Measurements from ENCODE around the gene ZNF385D. TPM values are rescaled to one million over a fixed set of nuclear protein-coding genes. Genes with fewer than 3 reads are reported as not detected.

ZNF385D gene
- total RNA-seq, 1 donor from 2014 or later = not detected

DNA sequence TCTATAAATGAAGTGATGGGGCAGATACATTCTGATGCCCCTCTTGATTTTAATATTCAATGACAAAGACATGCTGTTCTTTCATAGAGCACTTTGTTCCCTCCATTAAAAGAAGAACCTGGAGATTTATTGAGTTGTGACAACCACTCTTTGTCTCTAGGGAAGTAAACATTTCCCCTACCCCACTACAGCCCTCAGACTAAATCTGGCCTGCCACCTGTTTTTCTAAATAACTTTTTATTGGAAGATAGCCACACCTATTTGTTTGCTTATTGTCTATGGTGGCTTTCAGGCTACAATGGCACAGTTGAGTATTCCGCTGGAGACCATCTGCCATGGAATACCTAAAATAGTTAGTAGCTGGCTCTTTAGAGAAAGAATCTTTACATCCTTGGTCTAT lies 41.2 kb upstream of the ZNF385D start:
- TF ChIP-seq, protein P1, sequence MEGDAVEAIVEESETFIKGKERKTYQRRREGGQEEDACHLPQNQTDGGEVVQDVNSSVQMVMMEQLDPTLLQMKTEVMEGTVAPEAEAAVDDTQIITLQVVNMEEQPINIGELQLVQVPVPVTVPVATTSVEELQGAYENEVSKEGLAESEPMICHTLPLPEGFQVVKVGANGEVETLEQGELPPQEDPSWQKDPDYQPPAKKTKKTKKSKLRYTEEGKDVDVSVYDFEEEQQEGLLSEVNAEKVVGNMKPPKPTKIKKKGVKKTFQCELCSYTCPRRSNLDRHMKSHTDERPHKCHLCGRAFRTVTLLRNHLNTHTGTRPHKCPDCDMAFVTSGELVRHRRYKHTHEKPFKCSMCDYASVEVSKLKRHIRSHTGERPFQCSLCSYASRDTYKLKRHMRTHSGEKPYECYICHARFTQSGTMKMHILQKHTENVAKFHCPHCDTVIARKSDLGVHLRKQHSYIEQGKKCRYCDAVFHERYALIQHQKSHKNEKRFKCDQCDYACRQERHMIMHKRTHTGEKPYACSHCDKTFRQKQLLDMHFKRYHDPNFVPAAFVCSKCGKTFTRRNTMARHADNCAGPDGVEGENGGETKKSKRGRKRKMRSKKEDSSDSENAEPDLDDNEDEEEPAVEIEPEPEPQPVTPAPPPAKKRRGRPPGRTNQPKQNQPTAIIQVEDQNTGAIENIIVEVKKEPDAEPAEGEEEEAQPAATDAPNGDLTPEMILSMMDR (IDR thresholded peaks at IDR 0.05) = no peak
- no peaks in the 10 kb centered on the region for H3K27me3 Mint-ChIP-seq
- H3K36me3 Mint-ChIP-seq (ENCODE audit: low read depth) = no peaks in the 10 kb centered on the region
- H3K4me1 Mint-ChIP-seq = no peaks in the 10 kb centered on the region
- no peak overlapping the region for H3K27ac Mint-ChIP-seq
- intact Hi-C loops (cut with micrococcal nuclease) = no loop called here
- ATAC-seq (ENCODE audit: low read depth) = no peak
- CTCF ChIA-PET = no interaction called here
- POLR2A ChIA-PET = no interaction called here
- no peak for DNase-seq
- no peaks in the 10 kb centered on the region for H3K9me3 Mint-ChIP-seq
- H3K4me3 Mint-ChIP-seq = no peak overlapping the region

DNA sequence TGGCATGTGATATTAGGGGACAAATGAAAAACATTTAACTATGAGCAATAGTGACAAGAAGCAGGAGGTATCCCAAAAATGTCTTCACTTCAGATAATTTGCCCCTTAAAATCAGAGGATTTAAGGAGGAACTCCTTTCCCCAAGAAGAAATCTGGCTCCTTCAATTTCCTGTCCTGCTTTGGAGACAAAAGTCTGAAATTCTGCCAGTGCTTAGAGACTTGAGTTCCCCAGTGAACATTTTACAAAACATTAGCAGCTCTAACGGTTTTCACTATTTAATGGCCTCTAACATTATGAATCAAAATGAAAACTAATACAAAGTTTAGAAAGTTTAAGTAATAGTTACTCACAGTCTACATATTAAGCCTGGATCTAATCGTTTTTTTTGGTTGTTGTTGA lies 40.3 kb upstream of the ZNF385D start:
- TF ChIP-seq, protein P1 (IDR thresholded peaks at IDR 0.05) = no peak
- no peaks in the 10 kb centered on the region for H3K27me3 Mint-ChIP-seq
- DNase-seq = no peak
- no peak overlapping the region for H3K27ac Mint-ChIP-seq
- ATAC-seq (ENCODE audit: low read depth) = no peak
- ChIA-PET CTCF (no interaction called here), POLR2A (no interaction called here)
- no peaks in the 10 kb centered on the region for H3K9me3 Mint-ChIP-seq
- no peaks in the 10 kb centered on the region for H3K36me3 Mint-ChIP-seq (ENCODE audit: low read depth)
- intact Hi-C loops (cut with micrococcal nuclease) = no loop called here
- no peak overlapping the region for H3K4me3 Mint-ChIP-seq
- H3K4me1 Mint-ChIP-seq = no peaks in the 10 kb centered on the region

DNA sequence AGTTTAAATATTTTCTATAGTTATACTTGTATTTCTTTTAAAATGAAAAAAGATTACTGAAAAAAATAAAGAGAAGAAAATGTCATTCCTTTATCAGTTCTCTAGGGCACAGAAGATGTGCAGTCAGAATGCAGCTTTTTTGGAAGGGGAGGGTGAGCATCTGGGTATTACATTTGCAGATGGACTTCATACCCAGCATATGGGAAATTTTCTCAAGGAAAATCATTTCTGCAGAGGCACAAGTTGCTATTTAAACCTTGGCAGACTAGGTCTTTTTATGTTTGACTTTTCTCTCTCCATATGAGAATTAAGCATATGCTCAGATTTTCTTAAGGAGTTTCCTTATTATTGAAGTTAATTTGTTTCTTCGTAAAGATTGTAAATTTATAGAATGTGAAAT lies 39.5 kb upstream of the ZNF385D start:
- ATAC-seq (ENCODE audit: low read depth) (no peak), DNase-seq (no peak)
- ChIA-PET CTCF (no interaction called here), POLR2A (no interaction called here)
- Mint-ChIP-seq H3K27ac (no peak overlapping the region), H3K4me1 (peaks cover 3% of the 10 kb centered on the region), H3K27me3 (no peaks in the 10 kb centered on the region), H3K9me3 (no peaks in the 10 kb centered on the region), H3K36me3 (ENCODE audit: low read depth) (no peaks in the 10 kb centered on the region), H3K4me3 (no peak overlapping the region)
- intact Hi-C loops (cut with micrococcal nuclease) = no loop called here
- TF ChIP-seq, protein P1 (IDR thresholded peaks at IDR 0.05) = no peak

DNA sequence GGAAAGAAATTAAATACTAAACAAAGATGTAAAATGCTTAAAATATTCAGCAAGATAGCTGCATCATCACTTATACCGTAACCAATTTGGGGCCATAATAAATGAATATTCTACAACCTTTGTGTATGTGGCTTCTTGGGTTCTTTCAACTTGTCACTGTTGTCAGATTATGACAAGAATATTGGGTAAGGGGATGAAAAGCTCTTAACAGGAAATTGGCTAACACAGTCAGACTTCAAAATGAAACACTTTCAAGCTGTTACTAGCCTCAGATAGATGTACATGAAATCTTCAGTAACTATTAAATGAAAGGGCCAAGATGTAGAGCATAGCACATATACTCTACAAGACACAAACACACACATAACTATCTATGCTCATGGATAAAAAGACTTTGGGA lies 38.7 kb upstream of the ZNF385D start:
- Mint-ChIP-seq H3K9me3 (no peaks in the 10 kb centered on the region), H3K4me1 (peaks cover 4% of the 10 kb centered on the region), H3K27me3 (no peaks in the 10 kb centered on the region), H3K4me3 (no peak overlapping the region), H3K27ac (no peak overlapping the region), H3K36me3 (ENCODE audit: low read depth) (no peaks in the 10 kb centered on the region)
- TF ChIP-seq, protein P1 (IDR thresholded peaks at IDR 0.05) = no peak
- DNase-seq = no peak
- intact Hi-C loops (cut with micrococcal nuclease) = no loop called here
- ATAC-seq (ENCODE audit: low read depth) = no peak
- CTCF ChIA-PET = no interaction called here
- POLR2A ChIA-PET = no interaction called here

DNA sequence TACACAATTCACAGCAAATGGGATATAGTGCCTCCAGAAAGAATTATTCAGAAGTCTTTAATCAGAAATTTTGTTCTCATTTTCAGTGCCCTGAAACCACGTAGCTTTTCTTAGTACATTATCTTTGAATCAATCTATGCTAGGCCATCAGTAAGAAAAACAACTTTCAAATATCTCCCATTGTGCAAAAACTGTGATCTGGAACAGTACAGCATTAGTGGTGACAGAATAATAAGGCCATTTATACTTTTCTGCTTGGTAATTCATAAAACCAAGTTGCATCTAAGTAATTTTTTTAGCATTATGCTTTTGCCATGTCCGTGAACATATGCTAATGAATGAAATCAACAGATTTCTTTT lies 35.4 kb upstream of the ZNF385D start:
- ATAC-seq (ENCODE audit: low read depth) (no peak), DNase-seq (no peak)
- Mint-ChIP-seq H3K27ac (no peak overlapping the region), H3K4me1 (peaks cover 4% of the 10 kb centered on the region), H3K9me3 (no peaks in the 10 kb centered on the region), H3K36me3 (ENCODE audit: low read depth) (no peaks in the 10 kb centered on the region), H3K27me3 (no peaks in the 10 kb centered on the region), H3K4me3 (no peak overlapping the region)
- CTCF ChIA-PET = no interaction called here
- intact Hi-C loops (cut with micrococcal nuclease) = no loop called here
- TF ChIP-seq, protein P1 (IDR thresholded peaks at IDR 0.05) = no peak
- POLR2A ChIA-PET = no interaction called here

Data from activated B cell treated with CpG ODN at 0.5 μM for 24 hours (primary cell).